ENCODE results near the gene TRIM14.

Gene TRIM14

GRCh38 chr9:98118640-98119601 lies at the start of gene TRIM14:
Gene TRIM14, minus strand, starts transcription at chr9:98119222. Its CDS starts 34 bp downstream, at chr9:98119188.
- DNase-seq (ENCODE audit: low read depth) = peak; percentile 61

GRCh38 chr9:98168153-98168780 lies 49.2 kb upstream of the TRIM14 start:
- no peak for DNase-seq (ENCODE audit: low read depth)

GRCh38 chr9:98164912-98165311 lies 45.9 kb upstream of the TRIM14 start:
- DNase-seq (ENCODE audit: low read depth) = no peak

GRCh38 chr9:98162613-98163012 lies 43.6 kb upstream of the TRIM14 start:
- DNase-seq (ENCODE audit: low read depth) = no peak

- DNase-seq (ENCODE audit: low read depth) = no peak
Observed at GRCh38 chr9:98161851-98162250, 42.8 kb upstream of the TRIM14 start.

- DNase-seq (ENCODE audit: low read depth) = no peak
Observed at GRCh38 chr9:98159790-98160189, 40.8 kb upstream of the TRIM14 start.

GRCh38 chr9:98159301-98159700 lies 40.3 kb upstream of the TRIM14 start:
- no peak for DNase-seq (ENCODE audit: low read depth)

- no peak for DNase-seq (ENCODE audit: low read depth)
Observed at GRCh38 chr9:98158071-98158831, 39.2 kb upstream of the TRIM14 start.

- no peak for DNase-seq (ENCODE audit: low read depth)
Observed at GRCh38 chr9:98157372-98157771, 38.4 kb upstream of the TRIM14 start.

GRCh38 chr9:98154678-98155077 lies 35.7 kb upstream of the TRIM14 start:
- no peak for DNase-seq (ENCODE audit: low read depth)

- no peak for DNase-seq (ENCODE audit: low read depth)
Observed at GRCh38 chr9:98152526-98152925, 33.5 kb upstream of the TRIM14 start.

- no peak for DNase-seq (ENCODE audit: low read depth)
Observed at GRCh38 chr9:98150721-98151120, 31.7 kb upstream of the TRIM14 start.

GRCh38 chr9:98150164-98150563 lies 31.1 kb upstream of the TRIM14 start:
- DNase-seq (ENCODE audit: low read depth) = no peak

- DNase-seq (ENCODE audit: low read depth) = no peak
Observed at GRCh38 chr9:98149422-98149821, 30.4 kb upstream of the TRIM14 start.

GRCh38 chr9:98148486-98148885 lies 29.5 kb upstream of the TRIM14 start:
- DNase-seq (ENCODE audit: low read depth) = no peak

- DNase-seq (ENCODE audit: low read depth) = no peak
Observed at GRCh38 chr9:98147582-98147981, 28.6 kb upstream of the TRIM14 start.

- DNase-seq (ENCODE audit: low read depth) = no peak
Observed at GRCh38 chr9:98146101-98146991, 27.3 kb upstream of the TRIM14 start.

- no peak for DNase-seq (ENCODE audit: low read depth)
Observed at GRCh38 chr9:98144631-98145030, 25.6 kb upstream of the TRIM14 start.

GRCh38 chr9:98144076-98144475 lies 25.1 kb upstream of the TRIM14 start:
- no peak for DNase-seq (ENCODE audit: low read depth)

GRCh38 chr9:98142925-98143481 lies 24.0 kb upstream of the TRIM14 start:
- DNase-seq (ENCODE audit: low read depth) = no peak

Data from activated T-cell treated with anti-CD3 and anti-CD28 coated beads for 48 hours (primary cell).